GM21423 (cell line): ENCODE results near the gene APIP.

Experiments
- ATAC-seq: cut with Tn5 transposase; IDR thresholded peaks from one replicate; pipeline ENCODE4 v1.9.1; 2021; ENCODE audit warnings: mild to moderate bottlenecking, moderate library complexity; ENCODE audit not compliant: unreplicated experiment

Gene APIP

DNA sequence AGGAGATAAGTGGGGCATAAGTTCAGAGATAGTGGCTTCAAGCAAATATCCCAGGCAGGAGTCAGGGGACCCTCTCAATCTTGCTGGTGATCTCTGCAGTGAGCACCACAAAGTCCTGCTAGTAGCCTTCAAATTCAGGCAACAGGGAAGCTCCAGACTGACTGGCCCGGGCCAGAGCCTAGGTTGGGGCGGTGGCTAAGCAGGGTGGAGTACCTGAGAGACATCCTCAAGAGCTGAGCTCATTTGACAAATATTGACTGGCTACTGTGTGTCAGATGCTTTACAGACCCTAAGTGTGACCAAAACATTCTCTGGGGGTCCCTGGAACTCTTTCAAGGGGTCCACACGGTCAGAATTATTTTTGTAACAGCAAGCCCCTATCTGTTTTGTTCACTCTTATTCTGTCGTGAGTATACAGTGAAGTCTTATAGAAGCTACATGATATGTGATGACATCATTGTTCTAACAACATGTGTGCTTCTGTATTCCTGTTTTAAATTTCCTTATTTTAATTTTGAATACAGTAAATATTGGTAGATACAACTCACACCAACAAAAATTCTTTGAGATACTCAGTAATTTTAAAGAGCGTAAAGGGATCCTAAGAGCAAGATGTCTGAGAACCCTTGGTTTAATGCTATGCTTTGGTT is 71.6 kb downstream of the APIP start:
- no peak for ATAC-seq

- ATAC-seq: no peak
Measured at GRCh38 chr11:34843271-34843670, 72.9 kb downstream of the APIP start.

GRCh38 chr11:34840736-34841386 is 75.3 kb downstream of the APIP start:
- peak; percentile 64 for ATAC-seq

- ATAC-seq: no peak
Measured at GRCh38 chr11:34839969-34840368, 76.2 kb downstream of the APIP start.

DNA sequence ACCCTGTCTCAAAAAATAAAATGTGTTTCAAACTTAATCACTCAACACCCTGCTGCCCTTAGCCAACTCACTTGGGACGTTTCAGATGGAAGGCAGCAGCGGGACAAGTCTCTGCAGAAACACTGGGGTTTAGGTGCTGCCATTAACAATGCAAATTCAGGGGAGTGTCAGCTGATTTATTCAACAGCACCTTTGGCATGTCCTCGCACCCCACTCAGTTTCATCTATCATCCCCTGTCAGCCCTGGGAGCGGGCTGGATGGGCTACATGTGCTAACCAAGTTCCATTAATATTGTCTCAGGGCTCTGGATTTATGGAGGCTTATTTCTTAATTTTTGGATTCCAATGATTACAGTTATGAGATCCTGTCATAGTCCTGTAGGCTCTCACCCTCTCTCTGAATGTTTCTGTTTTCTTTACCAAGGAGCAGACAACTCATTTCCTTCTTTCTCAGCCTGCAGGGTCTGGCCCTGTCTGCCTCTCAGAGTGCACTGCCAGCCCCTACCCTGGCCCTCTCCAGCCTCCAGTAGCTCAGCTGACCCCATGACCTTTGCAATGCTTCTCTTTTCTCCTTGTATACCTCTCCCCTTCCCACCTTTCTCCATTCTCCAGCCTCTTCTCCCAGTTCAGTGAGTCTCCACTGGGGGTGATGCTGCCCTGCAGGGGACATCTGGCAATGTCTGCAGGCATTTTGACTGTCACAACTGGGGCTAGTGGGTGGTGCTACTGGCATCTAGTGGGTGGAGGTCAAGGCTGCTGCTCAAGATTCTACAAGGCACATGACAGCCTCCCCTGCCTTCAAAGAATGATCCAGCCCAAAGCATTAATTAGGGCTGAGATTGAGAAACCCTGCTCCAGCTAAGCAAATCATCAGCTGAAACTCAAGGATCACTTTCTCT is 79.0 kb downstream of the APIP start:
- ATAC-seq: no peak

DNA sequence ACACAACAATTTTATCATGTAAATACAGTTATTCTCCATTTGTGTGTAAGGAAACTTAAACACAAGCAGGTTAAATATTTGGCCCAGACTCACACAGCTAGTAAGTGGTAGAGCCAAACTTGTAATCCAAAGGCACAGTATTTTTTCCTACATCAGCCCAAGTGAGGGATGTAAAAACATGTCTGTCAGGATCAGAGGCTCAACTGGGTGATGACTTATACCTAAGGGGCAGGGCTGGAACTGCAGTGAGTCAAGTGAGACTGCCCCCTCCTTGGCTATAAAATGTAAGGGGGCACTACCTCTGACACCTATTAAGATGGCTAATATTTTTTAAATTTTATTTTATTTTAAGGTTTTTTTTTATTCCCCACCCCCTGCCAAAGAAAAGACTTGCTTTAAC is 82.6 kb downstream of the APIP start:
- ATAC-seq: no peak
